Kidney (tissue), 14 donors: Measurements from ENCODE around the gene FAM181B. TPM values are rescaled to one million over a fixed set of nuclear protein-coding genes. Genes with fewer than 3 reads are reported as not detected.

Source experiments
- DNase-seq, 5 donors: peaks; one replicate each; pipeline ENCODE4 v3.0.0-alpha.2; 2013 to 2020
- FAIRE-seq: peaks from 2 replicates; lab custom pipeline; 2012; peaks lifted over from hg19 to GRCh38; lab: Jason Lieb, UNC
- H3K27ac ChIP-seq, 2 donors: one replicate each; pipeline ENCODE4 v1.7.0; 2013; ENCODE audit warnings: low read depth in 2 of 2, low read length in 2 of 2, inconsistent platforms in 1 of 2
- H3K27me3 ChIP-seq: one replicate; pipeline ENCODE4 v1.7.1; 2013; ENCODE audit warnings: low read length, inconsistent platforms; ENCODE audit not compliant: control insufficient read depth, insufficient read depth
- H3K36me3 ChIP-seq, 3 donors: one replicate each; pipeline versions ENCODE4 v1.7.0 to v1.7.1; 2013; ENCODE audit warnings: low read length in 3 of 3, control low read depth in 1 of 3, inconsistent platforms in 1 of 3; ENCODE audit not compliant: insufficient read depth in 3 of 3, control insufficient read depth in 2 of 3
- H3K4me1 ChIP-seq, 3 donors: one replicate each; pipeline versions ENCODE4 v1.7.0 to v1.7.1; 2013; ENCODE audit warnings: low read length in 3 of 3, inconsistent platforms in 1 of 3, low read depth in 1 of 3; ENCODE audit not compliant: control insufficient read depth in 2 of 3, insufficient read depth in 2 of 3
- H3K4me3 ChIP-seq, 3 donors: one replicate each; pipeline versions ENCODE4 v1.7.0 to v1.8.1; 2013; ENCODE audit warnings: low read length in 3 of 3, control low read depth in 1 of 3, inconsistent platforms in 1 of 3
- H3K9ac ChIP-seq, 3 donors: one replicate each; pipeline versions ENCODE4 v1.7.0 to v1.7.1; 2013; ENCODE audit warnings: low read length in 3 of 3, control low read depth in 1 of 3, inconsistent platforms in 1 of 3
- H3K9me3 ChIP-seq, 3 donors: one replicate each; pipeline versions ENCODE4 v1.7.0 to v1.7.1; 2013; ENCODE audit warnings: low read length in 3 of 3, control low read depth in 1 of 3, inconsistent platforms in 1 of 3; ENCODE audit not compliant: control insufficient read depth in 2 of 3, insufficient read depth in 1 of 3
- CTCF ChIP-seq: IDR thresholded peaks from 3 replicates; pipeline ENCODE4 v1.5.1; 2012; ENCODE audit warnings: mild to moderate bottlenecking, moderate library complexity, borderline replicate concordance; ENCODE audit not compliant: insufficient read depth; ENCODE audit errors: extremely low read depth
- intact Hi-C: fragments of 100-400 bp; cut with DNase I; formaldehyde crosslinking; loops from one replicate; pipeline ENCODE4 v1.11.1; 2022
- polyA plus RNA-seq: library from polyadenylated mRNA; stranded (reverse); fragments of 350-450 nt; fragmentation: Illumina TruSeq; extraction: RNeasy Lipid Tissue Mini Kit (QIAGEN cat#74804); gene quantifications from one replicate; pipeline ENCODE4 v1.2.3, GENCODE V29; 2014; ENCODE audit warnings: low read depth, low replicate concordance; ENCODE audit not compliant: insufficient read depth
- total RNA-seq: library from RNA; stranded (reverse); fragmentation: NEBNext Ultra II Directional; extraction: Animal tissue kit (Norgen Biotek cat#: 25700); gene quantifications from one replicate; pipeline ENCODE4 v1.2.1, GENCODE V29; 2021
- donor health status: control.
- donor health status: control.
- donor health status: control.
- donor health status: control.
- donor health status: control.
- donor health status: DM: yes; HTN: yes; CAD: no.
- donor health status: Normal renal cell carcinoma (clear cell type).

The FAM181B gene
- total and polyA plus RNA-seq, 2 donors from 2014 or later = 0.97 to 1.3 TPM

DNA sequence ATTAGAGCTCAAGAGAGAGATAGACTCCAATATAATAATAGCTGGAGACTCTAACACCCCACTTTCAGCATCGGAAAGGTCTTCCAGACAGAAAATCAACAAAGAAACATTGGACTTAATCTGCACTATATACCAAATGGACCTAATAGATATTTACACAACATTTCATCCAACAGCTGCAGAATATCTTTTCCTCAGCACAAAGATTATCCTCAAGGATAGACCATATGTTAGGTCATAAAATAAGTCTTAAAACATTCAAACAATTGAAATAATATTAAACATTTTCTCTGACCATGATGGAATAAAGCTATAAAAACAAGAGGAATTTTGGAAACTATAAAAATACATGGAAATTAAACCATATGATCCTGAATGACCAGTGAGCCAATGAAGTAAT is 45.1 kb upstream of the FAM181B start:
- DNase-seq (peak in 2 of 5 donors; percentile 21 to 74), FAIRE-seq (no peak)

GRCh38 chr11:82776377-82776776 is 42.7 kb upstream of the FAM181B start:
- DNase-seq (no peak), FAIRE-seq (no peak)
- no peak overlapping the region for H3K27ac ChIP-seq
- H3K9ac ChIP-seq = no peak overlapping the region
- intact Hi-C loops = no loop called here
- H3K4me3 ChIP-seq = no peak overlapping the region
- H3K4me1 ChIP-seq = no peaks in the 10 kb centered on the region
- H3K36me3 ChIP-seq = no peaks in the 10 kb centered on the region
- no peaks in the 10 kb centered on the region for H3K9me3 ChIP-seq
- no peaks in the 10 kb centered on the region for H3K27me3 ChIP-seq
- TF ChIP-seq CTCF = no peak

More for the DNA sequence above, 45.1 kb upstream of the FAM181B start:
- no peak for TF ChIP-seq CTCF
- Histone ChIP-seq H3K9me3 (no peaks in the 10 kb centered on the region), H3K4me3 (no peak overlapping the region), H3K36me3 (no peaks in the 10 kb centered on the region), H3K9ac (no peak overlapping the region), H3K27ac (no peak overlapping the region), H3K4me1 (no peaks in the 10 kb centered on the region), H3K27me3 (no peaks in the 10 kb centered on the region)
- intact Hi-C loops = no loop called here

- Histone ChIP-seq H3K4me1 (no peaks in the 10 kb centered on the region), H3K27ac (no peak overlapping the region), H3K4me3 (no peak overlapping the region), H3K27me3 (no peaks in the 10 kb centered on the region), H3K9me3 (no peaks in the 10 kb centered on the region), H3K36me3 (no peaks in the 10 kb centered on the region), H3K9ac (no peak overlapping the region)
- peak; percentile 36 for TF ChIP-seq CTCF
- intact Hi-C loops = no loop called here
- no peak for DNase-seq
- FAIRE-seq = no peak
Measured at GRCh38 chr11:82775736-82776346, 42.2 kb upstream of the FAM181B start.

DNA sequence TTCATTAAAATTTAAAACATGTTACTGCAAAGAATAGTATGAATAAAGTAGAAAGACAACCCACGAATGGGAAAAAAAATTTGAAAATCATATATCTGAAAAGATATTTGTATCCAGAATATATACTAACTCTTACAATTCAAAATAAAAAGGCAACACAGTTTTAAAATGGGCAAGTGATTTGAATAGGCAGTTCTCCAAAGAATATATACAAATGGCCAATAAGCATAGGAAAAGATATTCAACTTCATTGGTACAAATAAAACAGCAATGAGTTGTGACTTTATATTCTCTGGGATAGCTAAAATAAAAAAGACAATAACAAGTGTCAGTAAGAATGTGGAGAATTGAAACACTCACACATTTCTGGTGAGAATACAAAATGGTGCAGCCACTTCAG is 41.6 kb upstream of the FAM181B start:
- H3K9ac ChIP-seq = no peak overlapping the region
- no peak for FAIRE-seq
- no peak for TF ChIP-seq CTCF

More for the DNA sequence above, 41.6 kb upstream of the FAM181B start:
- H3K27me3 ChIP-seq = no peaks in the 10 kb centered on the region
- intact Hi-C loops = no loop called here
- H3K4me1 ChIP-seq = no peaks in the 10 kb centered on the region
- no peak overlapping the region for H3K27ac ChIP-seq
- no peak for DNase-seq
- H3K4me3 ChIP-seq = no peak overlapping the region
- H3K9me3 ChIP-seq = no peaks in the 10 kb centered on the region
- no peaks in the 10 kb centered on the region for H3K36me3 ChIP-seq
